ENCODE results near the gene MLLT3.

The MLLT3 gene

DNA sequence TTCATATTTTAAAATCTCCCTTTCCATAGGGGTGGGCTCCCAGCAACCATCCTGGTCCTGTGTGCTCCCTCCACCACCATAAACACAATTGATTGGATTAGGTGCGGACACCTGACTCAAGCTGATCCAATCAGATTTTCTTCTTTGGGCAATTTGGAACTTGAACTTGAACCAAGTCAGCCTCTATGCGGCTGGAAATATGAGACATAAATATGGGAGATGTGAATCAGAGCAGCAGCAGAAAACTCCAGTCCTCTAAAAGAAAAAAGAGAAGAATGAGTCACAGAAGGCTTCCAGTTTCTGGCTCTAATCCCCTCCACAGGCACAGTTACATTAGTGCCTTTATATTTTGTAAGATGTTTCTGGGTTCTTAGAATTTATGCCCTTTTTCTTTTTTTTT, 306.6 kb downstream of the MLLT3 start:
- no peak for FAIRE-seq
- no peak for DNase-seq (ENCODE audit: insufficient read length, low spot score)
- TF ChIP-seq POU2F2 (IDR thresholded peaks at IDR 0.05; ENCODE audit: low read depth, low read length) (no peak), POLR2A (IDR thresholded peaks at IDR 0.05; ENCODE audit: low read depth, low read length) (no peak), POLR2AphosphoS5 (IDR thresholded peaks at IDR 0.05; ENCODE audit: low read depth, low read length) (no peak), SPI1 (IDR thresholded peaks at IDR 0.05; ENCODE audit: low read depth, low read length) (no peak), TAF1 (IDR thresholded peaks at IDR 0.05; ENCODE audit: low read depth, low read length) (no peak), PAX5 (IDR thresholded peaks at IDR 0.05; ENCODE audit: insufficient read depth, low read length, severe bottlenecking) (no peak)

DNA sequence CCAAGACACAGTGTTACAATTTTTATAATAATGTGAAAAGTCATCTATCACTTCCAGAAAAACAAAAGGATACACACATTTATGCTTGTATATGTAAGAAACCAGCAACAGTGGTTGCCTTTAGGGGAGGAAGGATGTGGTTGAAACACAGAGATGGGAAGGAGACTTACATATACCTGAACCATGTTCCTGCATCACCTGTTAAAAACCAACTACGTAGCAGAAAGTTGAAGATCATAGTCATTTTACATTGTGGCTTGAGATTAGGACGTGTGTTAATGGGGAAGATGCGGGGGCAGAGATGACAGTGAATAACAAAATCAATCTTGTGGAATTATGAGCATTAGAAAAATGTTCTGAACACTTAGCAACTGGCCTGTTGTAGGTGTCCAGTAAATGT, 307.3 kb downstream of the MLLT3 start:
- TF ChIP-seq PAX5 (IDR thresholded peaks at IDR 0.05; ENCODE audit: insufficient read depth, low read length, severe bottlenecking) = no peak
- no peak for TF ChIP-seq POLR2A (IDR thresholded peaks at IDR 0.05; ENCODE audit: low read depth, low read length)
- TF ChIP-seq POLR2AphosphoS5 (IDR thresholded peaks at IDR 0.05; ENCODE audit: low read depth, low read length) = no peak
- TF ChIP-seq SPI1 (IDR thresholded peaks at IDR 0.05; ENCODE audit: low read depth, low read length) = no peak
- TF ChIP-seq POU2F2 (IDR thresholded peaks at IDR 0.05; ENCODE audit: low read depth, low read length) = no peak
- no peak for TF ChIP-seq TAF1 (IDR thresholded peaks at IDR 0.05; ENCODE audit: low read depth, low read length)
- FAIRE-seq (no peak), DNase-seq (ENCODE audit: insufficient read length, low spot score) (no peak)

DNA sequence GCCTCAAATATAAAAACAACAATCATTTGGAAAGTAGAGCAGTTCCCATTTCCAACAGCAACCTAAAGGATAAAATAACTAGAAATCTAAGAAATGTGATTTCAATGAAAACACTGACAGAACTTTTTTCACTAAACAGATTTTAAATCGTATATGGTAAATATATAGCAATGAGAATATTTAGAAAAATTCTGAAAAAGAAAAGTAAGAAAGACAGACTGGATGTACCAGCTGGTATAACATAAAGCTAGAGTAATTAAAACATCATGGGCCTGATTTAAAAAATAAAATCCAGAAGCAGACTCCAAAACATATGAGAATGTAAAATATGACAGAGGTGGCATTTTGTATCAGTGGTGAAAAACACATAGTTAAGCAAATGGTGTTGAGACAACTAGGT, 308.9 kb downstream of the MLLT3 start:
- TF ChIP-seq PAX5 (IDR thresholded peaks at IDR 0.05; ENCODE audit: insufficient read depth, low read length, severe bottlenecking) (no peak), POLR2A (IDR thresholded peaks at IDR 0.05; ENCODE audit: low read depth, low read length) (no peak), POU2F2 (IDR thresholded peaks at IDR 0.05; ENCODE audit: low read depth, low read length) (no peak), TAF1 (IDR thresholded peaks at IDR 0.05; ENCODE audit: low read depth, low read length) (no peak)
- DNase-seq (ENCODE audit: insufficient read length, low spot score) (no peak), FAIRE-seq (no peak)

DNA sequence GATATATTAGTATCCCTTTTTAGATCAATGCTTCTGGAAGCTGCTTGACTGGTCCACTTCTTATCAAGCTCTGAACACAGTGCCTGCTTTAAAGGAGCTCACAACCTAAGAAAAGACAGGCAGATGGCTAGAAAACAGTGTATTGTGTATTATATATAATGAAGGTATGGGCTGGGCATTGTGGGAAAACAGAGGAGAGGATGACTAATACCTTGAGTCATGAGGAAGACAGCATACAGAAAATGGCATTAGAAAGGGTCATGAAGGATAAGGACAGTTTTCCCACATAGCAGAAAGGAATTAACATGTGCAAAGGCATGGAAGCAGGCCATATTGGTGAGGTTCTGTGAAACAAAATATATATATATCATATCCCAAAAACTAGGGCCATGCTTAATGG, 309.6 kb downstream of the MLLT3 start:
- FAIRE-seq = no peak
- DNase-seq (ENCODE audit: insufficient read length, low spot score) = no peak
- no peak for TF ChIP-seq PAX5 (IDR thresholded peaks at IDR 0.05; ENCODE audit: insufficient read depth, low read length, severe bottlenecking)
- TF ChIP-seq POU2F2 (IDR thresholded peaks at IDR 0.05; ENCODE audit: low read depth, low read length) = no peak
- TF ChIP-seq POLR2AphosphoS5 (IDR thresholded peaks at IDR 0.05; ENCODE audit: low read depth, low read length) = no peak
- TF ChIP-seq TAF1 (IDR thresholded peaks at IDR 0.05; ENCODE audit: low read depth, low read length) = no peak

DNA sequence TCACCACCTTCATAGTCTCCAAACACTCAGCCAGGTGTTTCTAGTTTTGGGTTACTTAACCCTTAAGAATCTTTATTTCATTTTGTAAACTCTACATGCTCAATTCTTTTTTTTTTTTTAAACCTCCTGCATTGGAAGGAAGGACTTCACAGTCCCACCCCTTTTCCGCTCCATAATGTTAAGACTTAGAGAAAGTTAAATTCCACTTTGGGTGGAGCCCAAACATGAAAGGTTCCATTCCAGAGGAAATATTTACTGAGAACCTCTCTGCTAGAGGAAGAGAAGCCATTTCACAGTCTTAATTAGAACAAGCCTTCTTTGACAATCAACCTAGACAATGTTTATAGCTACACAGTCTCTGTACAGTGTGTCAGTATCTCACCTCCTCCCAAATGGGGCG, 312.3 kb downstream of the MLLT3 start:
- TF ChIP-seq TAF1 (IDR thresholded peaks at IDR 0.05; ENCODE audit: low read depth, low read length) (no peak), POLR2AphosphoS5 (IDR thresholded peaks at IDR 0.05; ENCODE audit: low read depth, low read length) (no peak), POU2F2 (IDR thresholded peaks at IDR 0.05; ENCODE audit: low read depth, low read length) (no peak), POLR2A (IDR thresholded peaks at IDR 0.05; ENCODE audit: low read depth, low read length) (no peak), SPI1 (IDR thresholded peaks at IDR 0.05; ENCODE audit: low read depth, low read length) (no peak), PAX5 (IDR thresholded peaks at IDR 0.05; ENCODE audit: insufficient read depth, low read length, severe bottlenecking) (no peak)
- DNase-seq (ENCODE audit: insufficient read length, low spot score) (no peak), FAIRE-seq (no peak)

DNA sequence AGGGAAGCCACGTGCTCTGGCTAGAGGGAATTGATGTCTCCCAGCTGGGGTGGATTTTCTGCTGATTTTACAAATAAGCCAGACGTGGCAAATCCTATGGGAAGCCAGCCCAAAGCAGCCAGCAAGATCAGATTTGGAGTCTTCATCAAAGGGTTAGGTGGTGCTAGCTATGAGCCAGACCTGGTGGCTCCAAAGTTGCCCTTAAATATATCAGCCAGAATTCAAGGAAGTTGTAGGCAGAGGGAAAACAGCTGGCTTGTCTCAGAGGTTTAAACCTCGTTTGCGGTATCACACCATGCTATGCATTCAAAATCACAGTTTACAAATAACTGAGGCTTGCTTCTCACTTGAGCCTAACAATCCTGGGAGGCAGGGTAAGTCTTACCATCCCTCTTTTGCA, 313.2 kb downstream of the MLLT3 start:
- DNase-seq (ENCODE audit: insufficient read length, low spot score) (no peak), FAIRE-seq (no peak)
- no peak for TF ChIP-seq TAF1 (IDR thresholded peaks at IDR 0.05; ENCODE audit: low read depth, low read length)
- no peak for TF ChIP-seq POLR2A (IDR thresholded peaks at IDR 0.05; ENCODE audit: low read depth, low read length)
- no peak for TF ChIP-seq SPI1 (IDR thresholded peaks at IDR 0.05; ENCODE audit: low read depth, low read length)
- no peak for TF ChIP-seq POLR2AphosphoS5 (IDR thresholded peaks at IDR 0.05; ENCODE audit: low read depth, low read length)
- TF ChIP-seq PAX5 (IDR thresholded peaks at IDR 0.05; ENCODE audit: insufficient read depth, low read length, severe bottlenecking) = no peak

DNA sequence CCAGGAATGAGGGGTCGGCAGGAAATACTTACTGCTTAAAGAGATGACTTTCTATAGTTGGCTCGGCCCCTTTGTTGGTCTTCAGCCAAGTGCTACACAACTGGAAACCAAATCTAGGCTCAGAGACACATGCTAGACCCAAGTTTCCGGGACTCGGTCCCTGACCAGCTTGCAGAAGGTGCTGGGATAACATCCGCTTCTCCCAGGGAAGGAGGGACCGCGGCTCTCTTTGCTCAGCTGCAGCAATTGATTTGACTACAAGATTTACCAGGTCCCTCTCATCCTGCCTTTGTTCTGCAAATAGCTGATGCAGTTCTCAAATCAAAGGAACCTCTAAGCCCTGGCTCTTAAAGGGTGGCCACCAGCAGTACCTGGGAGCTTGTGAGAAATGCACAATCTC, 314.7 kb downstream of the MLLT3 start:
- DNase-seq (ENCODE audit: insufficient read length, low spot score) (no peak), FAIRE-seq (no peak)
- TF ChIP-seq PAX5 (IDR thresholded peaks at IDR 0.05; ENCODE audit: insufficient read depth, low read length, severe bottlenecking) = no peak
- no peak for TF ChIP-seq POLR2A (IDR thresholded peaks at IDR 0.05; ENCODE audit: low read depth, low read length)
- TF ChIP-seq POLR2AphosphoS5 (IDR thresholded peaks at IDR 0.05; ENCODE audit: low read depth, low read length) = no peak
- TF ChIP-seq TAF1 (IDR thresholded peaks at IDR 0.05; ENCODE audit: low read depth, low read length) = no peak
- no peak for TF ChIP-seq POU2F2 (IDR thresholded peaks at IDR 0.05; ENCODE audit: low read depth, low read length)
- no peak for TF ChIP-seq SPI1 (IDR thresholded peaks at IDR 0.05; ENCODE audit: low read depth, low read length)

DNA sequence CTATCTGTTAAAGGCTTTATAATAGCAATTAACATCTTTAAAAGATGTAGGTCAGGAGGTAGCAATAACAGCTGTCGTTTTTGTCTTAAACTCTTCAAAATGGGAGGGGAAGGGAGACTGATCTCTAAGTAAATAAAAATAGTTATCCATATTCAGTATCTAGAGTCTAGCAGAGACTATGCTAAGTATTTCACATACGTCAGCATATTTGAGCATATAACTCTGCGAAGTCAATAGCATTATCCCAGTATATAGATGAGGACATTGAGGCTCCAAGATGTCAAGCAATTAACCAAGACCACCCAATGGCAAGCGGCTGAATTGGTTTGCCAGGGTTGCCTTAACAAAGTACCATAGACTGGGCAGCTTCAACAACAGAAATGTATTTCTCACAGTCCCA, 316.8 kb downstream of the MLLT3 start:
- TF ChIP-seq SPI1 (IDR thresholded peaks at IDR 0.05; ENCODE audit: low read depth, low read length) (no peak), TAF1 (IDR thresholded peaks at IDR 0.05; ENCODE audit: low read depth, low read length) (no peak), POLR2AphosphoS5 (IDR thresholded peaks at IDR 0.05; ENCODE audit: low read depth, low read length) (no peak), PAX5 (IDR thresholded peaks at IDR 0.05; ENCODE audit: insufficient read depth, low read length, severe bottlenecking) (no peak), POU2F2 (IDR thresholded peaks at IDR 0.05; ENCODE audit: low read depth, low read length) (no peak), POLR2A (IDR thresholded peaks at IDR 0.05; ENCODE audit: low read depth, low read length) (no peak)
- FAIRE-seq (no peak), DNase-seq (ENCODE audit: insufficient read length, low spot score) (no peak)

DNA sequence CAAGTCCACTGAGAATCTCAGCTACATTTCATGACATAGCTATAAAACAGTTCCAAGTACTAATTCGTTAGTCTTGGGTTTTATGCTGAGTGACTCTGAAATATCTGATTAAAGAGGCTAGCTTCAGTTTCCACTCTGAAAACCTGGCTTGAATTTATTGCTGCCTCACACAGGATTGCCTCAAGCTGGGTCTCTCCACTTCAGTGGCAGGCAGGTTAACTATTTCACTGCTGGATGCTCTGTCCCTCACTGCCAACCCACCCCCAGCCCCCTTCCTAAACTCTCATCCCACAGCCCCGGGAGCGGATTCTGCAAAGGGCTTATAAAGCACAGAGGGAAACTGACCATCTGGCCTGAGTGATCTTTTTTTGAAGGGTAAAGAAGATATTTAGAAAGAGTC, 318.3 kb downstream of the MLLT3 start:
- no peak for FAIRE-seq
- TF ChIP-seq TAF1 (IDR thresholded peaks at IDR 0.05; ENCODE audit: low read depth, low read length) = no peak
- TF ChIP-seq SPI1 (IDR thresholded peaks at IDR 0.05; ENCODE audit: low read depth, low read length) = no peak
- TF ChIP-seq PAX5 (IDR thresholded peaks at IDR 0.05; ENCODE audit: insufficient read depth, low read length, severe bottlenecking) = no peak
- no peak for TF ChIP-seq POLR2A (IDR thresholded peaks at IDR 0.05; ENCODE audit: low read depth, low read length)
- TF ChIP-seq POLR2AphosphoS5 (IDR thresholded peaks at IDR 0.05; ENCODE audit: low read depth, low read length) = no peak
- no peak for TF ChIP-seq POU2F2 (IDR thresholded peaks at IDR 0.05; ENCODE audit: low read depth, low read length)

DNA sequence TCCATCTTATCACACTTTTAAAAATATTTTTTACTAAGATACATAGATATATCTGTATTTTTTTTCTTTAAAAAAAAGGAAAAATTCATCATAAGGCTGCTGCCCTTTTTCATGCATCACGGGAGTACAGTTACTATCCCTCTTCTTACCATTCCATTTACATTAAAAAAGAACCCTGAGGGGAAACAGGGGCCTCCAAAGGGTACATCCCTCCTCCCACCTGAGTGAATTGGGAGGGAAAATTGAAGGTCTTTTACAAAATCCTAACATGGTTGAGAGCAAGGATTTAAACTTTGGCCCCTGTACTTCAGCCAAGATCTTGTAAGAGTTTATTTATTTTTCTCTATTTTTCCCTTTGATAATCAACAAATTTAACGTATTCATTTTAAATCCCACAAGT, 319.2 kb downstream of the MLLT3 start:
- DNase-seq (ENCODE audit: insufficient read length, low spot score) = no peak
- TF ChIP-seq PAX5 (IDR thresholded peaks at IDR 0.05; ENCODE audit: insufficient read depth, low read length, severe bottlenecking) (no peak), POLR2AphosphoS5 (IDR thresholded peaks at IDR 0.05; ENCODE audit: low read depth, low read length) (no peak), TAF1 (IDR thresholded peaks at IDR 0.05; ENCODE audit: low read depth, low read length) (no peak), SPI1 (IDR thresholded peaks at IDR 0.05; ENCODE audit: low read depth, low read length) (no peak), POLR2A (IDR thresholded peaks at IDR 0.05; ENCODE audit: low read depth, low read length) (no peak), POU2F2 (IDR thresholded peaks at IDR 0.05; ENCODE audit: low read depth, low read length) (no peak)
- FAIRE-seq = no peak

More for the DNA sequence above, 318.3 kb downstream of the MLLT3 start:
- no peak for DNase-seq (ENCODE audit: insufficient read length, low spot score)
